HG03066 (cell line): ENCODE results near the gene MAP4K2.

Experiments
- ATAC-seq: cut with Tn5 transposase; IDR thresholded peaks from one replicate; pipeline ENCODE4 v1.9.1; 2021; ENCODE audit warnings: low read depth; ENCODE audit not compliant: unreplicated experiment

The MAP4K2 gene

GRCh38 chr11:64839335-64839734, 36.3 kb upstream of the MAP4K2 start:
- ATAC-seq: no peak

- no peak for ATAC-seq
Observed at GRCh38 chr11:64838600-64839334, 35.8 kb upstream of the MAP4K2 start.

GRCh38 chr11:64837887-64838351, 34.9 kb upstream of the MAP4K2 start:
- no peak for ATAC-seq

- ATAC-seq: no peak
Observed at GRCh38 chr11:64836448-64837072, 33.5 kb upstream of the MAP4K2 start.

GRCh38 chr11:64835616-64836447, 32.8 kb upstream of the MAP4K2 start:
- ATAC-seq: no peak

GRCh38 chr11:64834723-64835615, 32.0 kb upstream of the MAP4K2 start:
- ATAC-seq: no peak

GRCh38 chr11:64834031-64834722, 31.2 kb upstream of the MAP4K2 start:
- no peak for ATAC-seq

- ATAC-seq: no peak
Observed at GRCh38 chr11:64833509-64833908, 30.5 kb upstream of the MAP4K2 start.

- ATAC-seq: no peak
Observed at GRCh38 chr11:64833198-64833502, 30.1 kb upstream of the MAP4K2 start.

GRCh38 chr11:64832467-64833197, 29.6 kb upstream of the MAP4K2 start:
- no peak for ATAC-seq

- no peak for ATAC-seq
Observed at GRCh38 chr11:64831411-64831891, 28.4 kb upstream of the MAP4K2 start.

- ATAC-seq: no peak
Observed at GRCh38 chr11:64829536-64830251, 26.7 kb upstream of the MAP4K2 start.

GRCh38 chr11:64827451-64827839, 24.4 kb upstream of the MAP4K2 start:
- no peak for ATAC-seq

GRCh38 chr11:64826578-64827450, 23.8 kb upstream of the MAP4K2 start:
- ATAC-seq: no peak

GRCh38 chr11:64826062-64826461, 23.0 kb upstream of the MAP4K2 start:
- no peak for ATAC-seq

GRCh38 chr11:64823568-64824119, 20.6 kb upstream of the MAP4K2 start:
- ATAC-seq: no peak

- no peak for ATAC-seq
Observed at GRCh38 chr11:64817476-64817875, 14.5 kb upstream of the MAP4K2 start.
